Measurements from ENCODE around the gene FEV.

FEV gene

DNA sequence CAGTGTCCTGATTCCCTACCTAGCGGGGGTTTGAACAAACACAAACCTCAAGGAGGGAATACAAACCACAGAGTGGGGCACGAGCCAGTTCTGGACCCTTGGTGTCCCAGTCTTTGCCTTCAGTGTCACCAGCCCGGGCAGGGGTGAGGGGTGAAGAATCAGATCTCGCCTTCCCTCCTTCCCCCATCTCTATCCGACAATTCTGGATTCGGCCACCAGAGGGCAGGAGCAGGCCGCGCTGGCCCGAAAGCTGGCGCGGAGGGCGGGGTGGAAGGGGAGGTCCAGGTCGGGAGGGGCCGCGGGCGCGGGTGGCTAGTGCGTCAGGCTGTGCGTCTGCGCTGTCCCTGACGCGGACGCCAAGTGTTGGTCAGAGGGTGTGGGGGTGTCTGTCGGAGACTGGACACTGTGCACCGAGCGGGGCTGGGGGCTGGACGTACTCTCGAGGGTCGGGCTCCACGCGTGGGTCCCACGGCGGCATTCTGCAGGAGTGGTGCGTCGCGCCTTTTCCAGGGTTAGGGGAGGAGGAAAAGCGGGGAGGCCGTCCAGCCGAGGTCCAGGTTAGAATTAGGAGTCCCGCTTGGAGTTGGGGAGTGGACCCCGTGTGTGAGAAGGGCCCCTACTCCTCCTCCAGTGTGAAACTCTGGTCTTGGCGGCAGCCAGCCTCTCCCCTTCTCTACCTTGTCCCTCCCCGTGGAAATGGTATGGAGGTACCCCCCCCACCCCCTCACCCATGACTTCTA lies 11.2 kb upstream of the FEV start:
- in situ Hi-C loops (cut with MboI; ENCODE audit: low pct_unique_long_range_greater_than_20kb, low sequenced_read_pairs), result no loop called here
- peak; percentile 75 for DNase-seq

DNA sequence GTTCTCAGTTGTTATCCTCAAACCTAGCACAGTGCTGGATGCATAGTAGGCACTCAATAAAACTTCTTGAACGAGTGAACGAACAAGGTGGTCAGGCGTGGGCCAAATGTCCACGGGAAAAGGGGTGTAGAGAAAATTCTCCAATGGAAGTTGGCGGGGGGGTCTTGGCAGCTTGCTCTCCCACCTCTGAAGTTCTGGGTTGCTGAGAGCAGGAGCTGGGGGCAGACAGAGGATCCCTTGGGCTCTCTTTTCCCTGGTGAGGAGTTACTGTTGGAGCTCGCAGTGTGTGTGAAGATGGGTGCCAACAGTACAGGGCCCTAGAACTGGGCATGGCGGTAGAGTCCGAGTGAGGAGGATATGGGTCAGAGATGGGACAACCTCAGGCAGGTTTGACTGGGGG lies 10.6 kb upstream of the FEV start:
- no peak for DNase-seq
- in situ Hi-C loops (cut with MboI; ENCODE audit: low pct_unique_long_range_greater_than_20kb, low sequenced_read_pairs), result no loop called here

DNA sequence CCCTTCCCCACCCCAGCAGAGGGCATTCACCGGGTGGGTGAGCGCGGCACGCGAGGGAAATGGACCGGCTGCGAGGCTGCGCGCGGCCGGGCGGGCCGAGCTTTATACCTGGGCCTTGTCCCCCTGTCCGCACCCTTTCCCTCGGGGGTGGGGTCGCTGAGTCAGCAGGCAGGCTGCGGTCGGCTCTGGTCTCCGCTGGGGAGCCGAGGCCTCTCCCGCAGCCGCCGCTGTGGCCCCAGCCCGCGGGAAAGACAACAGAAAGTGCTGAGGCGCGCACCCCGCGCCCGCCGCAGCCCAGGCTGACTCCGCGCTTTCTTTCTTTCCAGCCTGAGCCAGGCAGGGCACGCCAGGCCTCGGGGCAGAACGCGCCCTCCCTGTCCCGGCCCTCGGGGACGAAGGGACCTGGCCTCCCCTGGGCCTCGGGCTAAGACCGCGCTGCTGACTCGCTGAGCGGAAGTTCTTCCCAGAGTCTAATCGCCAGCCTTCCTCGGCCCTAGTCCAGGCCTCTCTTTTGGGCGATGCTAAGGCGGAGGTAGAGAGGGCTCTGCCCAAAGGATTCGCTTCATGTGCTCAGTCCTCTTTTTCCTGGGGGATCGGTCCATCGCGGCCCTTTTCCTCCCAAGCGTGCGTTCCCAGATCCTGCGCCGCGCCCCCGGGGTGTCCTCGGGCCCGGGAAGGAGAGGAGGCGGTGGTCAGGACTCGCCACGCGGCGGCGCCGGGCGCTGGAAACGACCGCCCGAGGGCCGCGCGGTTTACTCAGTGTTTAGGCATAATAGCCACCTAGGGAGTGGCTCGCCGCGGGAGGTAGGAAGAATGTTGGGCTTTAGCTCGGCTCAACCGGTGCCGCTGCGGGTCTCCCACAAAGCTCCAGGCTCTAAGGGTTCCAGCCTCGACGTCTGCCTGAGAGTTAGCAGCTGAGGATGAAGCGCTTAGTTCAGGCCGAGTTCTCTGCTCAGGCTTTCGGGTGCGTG lies 8.6 kb upstream of the FEV start, which contains the start of gene CRYBA2:
CRYBA2 (minus strand) TSS at position 78 of the 971 bp plus-strand sequence. CDS start 246 bp downstream, outside the sequence.
- in situ Hi-C loops (cut with MboI; ENCODE audit: low pct_unique_long_range_greater_than_20kb, low sequenced_read_pairs), result no loop called here
- DNase-seq, result no peak

DNA sequence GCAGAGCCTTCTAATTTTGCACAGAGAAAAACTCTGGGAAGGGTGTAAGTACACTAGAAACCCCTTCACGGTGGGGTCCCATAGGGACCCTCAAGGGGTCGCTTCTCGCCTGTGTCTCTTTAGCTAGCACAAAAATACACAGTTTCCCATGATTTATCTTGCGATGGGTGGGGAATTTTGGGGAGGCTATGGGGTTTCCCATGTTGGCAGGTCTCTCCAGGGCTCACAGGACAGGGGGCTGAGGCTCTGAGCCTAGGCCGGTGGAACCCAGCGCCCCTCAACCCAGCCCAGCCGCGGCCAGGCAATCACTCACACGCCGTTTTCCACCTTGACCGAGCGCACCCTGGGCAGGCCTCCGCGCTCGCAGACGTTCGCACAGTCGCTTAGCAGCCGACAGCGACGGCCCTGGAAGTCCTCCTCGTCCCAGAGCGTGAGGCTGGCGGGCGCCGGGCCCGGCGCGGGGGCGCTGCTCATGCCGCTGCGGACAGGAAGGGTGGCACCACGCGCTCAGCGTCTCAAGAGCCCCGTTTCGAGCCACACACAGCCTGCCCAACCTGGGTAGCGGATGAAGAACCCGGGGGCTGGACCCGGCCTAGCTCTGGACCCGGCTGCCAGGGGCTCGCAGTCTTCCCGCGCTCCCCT lies 7.8 kb upstream of the FEV start:
- DNase-seq, result no peak
- in situ Hi-C loops (cut with MboI; ENCODE audit: low pct_unique_long_range_greater_than_20kb, low sequenced_read_pairs), result no loop called here

DNA sequence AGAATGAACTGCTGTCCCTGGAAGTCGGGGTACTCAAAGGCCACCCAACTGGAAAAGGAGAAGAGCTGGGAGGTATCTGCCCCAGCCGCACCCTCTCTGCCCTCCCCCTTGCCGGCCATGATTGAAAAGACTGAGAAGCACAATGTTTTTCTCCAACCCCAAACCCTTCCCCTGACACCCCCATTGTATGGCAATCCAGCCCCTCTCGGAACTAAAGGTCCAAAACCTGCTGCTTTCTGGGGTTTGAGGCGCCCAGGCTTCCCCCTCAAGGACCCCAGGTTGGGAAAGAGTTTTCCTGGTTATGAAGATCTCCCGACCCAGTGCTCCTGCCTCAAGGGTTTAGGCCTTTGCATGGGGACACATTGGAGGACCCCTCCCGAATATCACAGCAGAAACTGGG lies 7.2 kb upstream of the FEV start:
- in situ Hi-C loops (cut with MboI; ENCODE audit: low pct_unique_long_range_greater_than_20kb, low sequenced_read_pairs), result no loop called here
- DNase-seq, result no peak

DNA sequence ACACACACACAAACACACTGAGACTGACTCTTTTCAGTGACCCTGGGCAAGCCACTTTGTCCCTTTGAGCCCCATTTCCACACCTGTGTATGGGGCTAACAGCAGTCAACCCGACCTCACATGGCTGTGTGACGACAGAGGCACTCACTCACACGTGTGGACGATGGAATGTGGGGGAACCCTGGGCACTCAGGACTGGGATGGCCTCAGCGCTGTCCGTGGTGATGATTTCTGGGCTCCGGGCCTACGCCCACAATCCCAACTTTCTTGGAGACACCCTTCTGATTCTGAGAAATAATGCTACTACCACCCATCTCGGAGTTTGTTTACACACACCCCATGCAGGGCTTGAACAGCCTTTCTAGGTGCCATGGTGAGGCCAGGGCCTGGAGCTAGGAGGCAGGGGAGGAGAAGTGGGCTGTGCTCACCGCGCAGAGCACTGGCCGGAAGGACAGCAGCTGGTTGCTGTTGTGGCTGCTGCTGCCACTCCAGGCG lies 6.7 kb upstream of the FEV start:
- DNase-seq, result no peak

DNA sequence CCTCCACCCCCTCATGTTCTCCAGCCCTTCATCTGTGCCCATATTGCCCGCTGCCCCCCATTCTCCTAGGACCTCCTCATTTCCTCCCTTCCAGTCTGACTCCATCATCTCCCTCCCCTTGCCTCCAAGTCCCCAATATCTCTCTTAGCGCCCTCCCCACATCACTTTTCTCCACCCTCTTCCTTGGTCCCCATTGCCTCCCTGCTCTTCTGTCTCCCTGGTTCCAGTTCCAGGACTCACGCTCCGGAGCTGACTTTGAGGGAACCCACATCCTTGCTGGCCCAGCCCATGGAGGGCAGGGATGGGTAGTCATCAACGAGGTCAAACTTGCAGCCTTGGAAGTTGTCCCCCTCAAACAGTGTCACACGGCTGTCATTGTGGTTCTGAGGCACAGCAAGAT lies 5.6 kb upstream of the FEV start:
- no peak for DNase-seq
- in situ Hi-C loops (cut with MboI; ENCODE audit: low pct_unique_long_range_greater_than_20kb, low sequenced_read_pairs), result no loop called here

More for the DNA sequence above, 6.7 kb upstream of the FEV start:
- in situ Hi-C loops (cut with MboI; ENCODE audit: low pct_unique_long_range_greater_than_20kb, low sequenced_read_pairs), result no loop called here

DNA sequence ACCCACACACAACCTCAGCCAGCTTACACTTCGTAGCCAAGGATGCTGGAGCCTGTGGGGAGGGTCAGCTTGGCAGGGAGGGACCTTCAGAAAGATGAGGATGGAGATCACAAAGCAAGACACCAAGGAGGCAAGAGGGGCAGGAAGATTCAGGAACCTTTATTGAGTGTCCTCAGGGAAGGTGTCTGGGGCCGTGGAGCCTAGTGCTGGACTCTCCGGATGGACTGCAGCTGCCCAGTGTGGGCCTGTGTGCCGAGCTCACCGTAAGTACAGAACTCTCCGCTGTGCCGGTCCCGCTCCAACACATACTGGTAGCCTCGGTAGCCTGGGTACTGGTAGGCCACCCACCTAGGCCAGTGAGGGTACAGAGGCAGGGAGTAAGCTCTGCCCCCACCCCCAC lies 5.1 kb upstream of the FEV start:
- in situ Hi-C loops (cut with MboI; ENCODE audit: low pct_unique_long_range_greater_than_20kb, low sequenced_read_pairs), result no loop called here
- no peak for DNase-seq

DNA sequence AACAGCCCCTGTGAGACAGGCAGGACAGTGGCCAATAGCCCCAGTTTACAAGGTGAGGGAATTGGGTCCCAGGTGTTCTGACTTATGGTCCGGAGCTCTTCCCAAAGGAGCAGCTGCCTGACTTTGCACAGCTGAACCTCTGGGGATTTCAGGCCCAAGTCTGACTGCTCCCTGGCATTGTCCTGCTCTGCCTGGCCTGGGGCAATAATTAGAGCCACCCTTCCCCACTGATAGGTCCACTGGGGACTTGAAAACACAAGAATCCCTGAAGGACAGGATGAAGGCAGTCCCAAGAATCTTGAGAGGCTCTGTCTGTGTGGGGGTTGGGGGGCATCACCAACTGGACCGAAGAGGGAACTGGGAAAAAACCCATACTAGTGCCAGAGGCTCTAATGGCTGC lies 3.7 kb upstream of the FEV start:
- DNase-seq, result no peak
- in situ Hi-C loops (cut with MboI; ENCODE audit: low pct_unique_long_range_greater_than_20kb, low sequenced_read_pairs), result no loop called here

DNA sequence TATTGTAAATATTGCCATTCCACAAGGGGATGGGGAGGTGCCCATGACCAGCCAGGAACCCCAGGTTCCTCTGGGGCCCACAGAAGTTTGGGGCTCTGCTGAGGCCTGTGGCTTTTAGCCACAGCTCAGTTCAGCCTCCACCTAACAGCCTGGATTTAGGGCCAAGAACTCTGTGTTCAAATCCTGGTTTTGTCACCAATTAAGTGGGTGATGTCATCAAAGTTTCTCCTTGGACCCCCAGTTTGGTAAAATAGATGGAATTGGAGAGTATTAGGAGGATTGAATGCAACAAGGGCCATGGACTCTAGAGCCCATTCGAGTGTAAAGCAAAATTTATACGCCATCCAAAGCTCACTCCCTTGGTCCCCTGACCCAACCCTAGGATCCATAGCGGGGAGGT lies 3.2 kb upstream of the FEV start:
- in situ Hi-C loops (cut with MboI; ENCODE audit: low pct_unique_long_range_greater_than_20kb, low sequenced_read_pairs), result no loop called here
- DNase-seq, result no peak

DNA sequence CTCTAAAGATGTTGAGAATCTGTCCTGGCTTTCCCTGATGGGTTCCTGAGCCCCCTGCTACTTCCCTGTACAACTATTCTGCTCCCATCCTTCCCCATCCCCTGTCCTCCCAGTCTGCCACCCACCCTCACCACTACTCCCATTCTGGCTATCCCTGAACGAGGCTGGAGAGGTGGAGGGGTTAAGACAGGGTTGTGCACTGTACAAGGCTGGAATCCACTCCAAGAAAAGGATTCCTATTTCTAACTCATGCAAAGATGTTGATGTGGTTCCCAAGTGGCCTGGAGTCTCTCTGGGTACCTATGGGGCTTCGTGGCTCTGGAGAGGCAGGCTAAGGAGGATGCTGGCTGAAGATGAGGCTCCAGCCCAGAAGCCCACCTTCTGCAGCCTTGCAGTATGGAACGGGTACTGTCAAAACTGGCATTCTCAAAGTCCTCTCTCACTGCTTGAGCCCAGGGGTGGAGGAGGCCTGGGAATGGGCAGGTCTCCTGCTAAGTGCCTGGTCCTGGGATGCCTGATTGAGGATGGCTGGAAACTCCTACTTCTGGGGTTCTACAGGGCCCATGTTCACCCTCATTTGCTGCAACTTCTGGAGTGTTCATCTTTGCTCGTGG lies 1.3 kb upstream of the FEV start:
- no peak for DNase-seq
- in situ Hi-C loops (cut with MboI; ENCODE audit: low pct_unique_long_range_greater_than_20kb, low sequenced_read_pairs), result no loop called here

DNA sequence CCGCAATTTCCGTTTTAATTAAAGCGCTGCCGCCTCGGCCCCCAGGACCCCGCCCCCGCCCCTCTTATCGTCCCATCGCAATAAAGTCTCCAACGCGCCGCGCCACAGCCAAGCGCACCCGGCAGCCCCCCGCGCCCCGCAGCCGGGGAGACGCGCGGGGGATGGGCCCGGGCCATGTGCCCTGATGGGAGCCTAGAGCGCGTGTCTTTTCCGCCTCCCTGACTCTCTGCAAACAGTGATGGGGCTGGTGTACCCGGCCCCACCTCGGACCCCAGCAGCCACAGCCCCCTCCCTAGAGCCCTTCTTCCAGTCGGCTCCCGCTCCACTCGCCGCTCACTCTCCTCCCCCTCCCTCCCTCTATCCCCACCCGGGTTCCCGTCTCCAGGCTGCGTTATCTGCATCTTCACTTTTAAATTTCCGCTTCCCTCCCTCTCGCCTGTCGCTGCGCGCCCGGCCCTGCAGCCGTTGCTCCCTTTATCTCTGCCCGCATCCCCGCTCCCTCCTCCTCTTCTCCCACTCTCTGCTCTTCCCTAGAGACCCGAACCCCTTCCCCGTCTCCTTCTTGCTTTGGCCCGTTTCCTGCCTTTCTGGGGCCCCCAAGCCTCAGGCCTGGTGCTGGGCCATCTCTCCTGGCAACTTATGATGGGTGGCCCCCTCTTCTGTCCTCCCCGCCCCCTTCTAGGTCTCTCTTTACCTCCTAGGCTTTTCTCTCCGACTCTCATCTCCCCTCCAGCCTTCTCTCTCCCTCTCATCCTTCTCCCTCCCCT lies 524 bp upstream of the FEV start:
- no peak for DNase-seq
- in situ Hi-C loops (cut with MboI; ENCODE audit: low pct_unique_long_range_greater_than_20kb, low sequenced_read_pairs), result no loop called here

DNA sequence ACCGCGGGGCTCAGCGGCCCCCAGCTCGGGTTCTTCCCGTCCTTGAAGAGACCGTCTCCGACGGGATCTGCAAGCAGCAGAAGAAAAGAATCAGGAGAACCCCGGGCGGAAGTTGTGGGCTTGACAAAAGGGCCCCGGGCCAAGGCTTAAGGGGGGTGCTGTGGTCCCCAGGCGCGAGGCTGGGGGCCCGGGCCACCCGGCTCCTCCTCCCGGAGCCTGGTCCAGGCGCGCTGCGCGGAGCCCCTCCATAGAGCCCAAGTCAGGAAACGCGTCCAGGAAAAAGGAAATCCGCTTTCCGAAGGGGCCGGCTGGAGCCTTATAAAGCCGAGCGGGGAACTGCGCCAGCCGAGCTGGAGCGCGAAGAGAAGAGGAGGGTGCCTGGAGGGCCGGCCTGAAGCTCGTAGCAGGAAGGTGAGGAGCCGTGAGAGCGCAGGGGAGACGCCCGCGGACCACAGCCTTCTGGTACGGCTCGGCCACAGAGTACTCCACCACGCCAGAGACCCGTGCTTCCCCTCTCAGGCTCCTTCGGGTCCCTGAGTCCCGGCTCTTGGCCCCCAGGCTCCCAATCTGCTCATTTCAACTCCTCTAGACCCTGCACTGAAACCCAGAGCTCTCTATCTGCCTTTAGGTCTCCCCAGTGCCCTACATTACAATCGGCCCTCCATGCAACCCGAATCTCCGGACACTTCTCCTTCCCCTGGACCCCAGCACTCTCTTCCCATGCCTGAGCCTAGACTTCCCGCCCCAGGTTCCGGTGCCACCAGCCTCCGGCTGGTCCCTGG lies 554 bp downstream of the FEV start:
- in situ Hi-C loops (cut with MboI; ENCODE audit: low pct_unique_long_range_greater_than_20kb, low sequenced_read_pairs), result no loop called here
- peak; percentile 34 for DNase-seq

DNA sequence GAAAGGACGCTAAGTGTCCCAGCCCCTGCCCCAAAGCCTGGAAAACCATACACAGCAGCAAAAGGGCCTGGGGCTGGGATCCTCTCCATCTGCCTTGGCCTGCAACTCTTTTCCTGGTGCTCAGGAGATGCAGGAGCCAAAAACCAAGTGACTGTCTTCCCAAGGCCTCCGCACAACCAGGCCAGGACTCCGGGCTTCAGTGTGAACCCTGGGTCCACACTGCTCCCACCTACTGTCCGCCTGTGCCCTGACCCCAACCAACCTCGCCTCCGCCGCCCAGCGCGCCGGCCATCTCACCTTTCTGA lies 1.1 kb downstream of the FEV start:
- in situ Hi-C loops (cut with MboI; ENCODE audit: low pct_unique_long_range_greater_than_20kb, low sequenced_read_pairs), result no loop called here
- no peak for DNase-seq

DNA sequence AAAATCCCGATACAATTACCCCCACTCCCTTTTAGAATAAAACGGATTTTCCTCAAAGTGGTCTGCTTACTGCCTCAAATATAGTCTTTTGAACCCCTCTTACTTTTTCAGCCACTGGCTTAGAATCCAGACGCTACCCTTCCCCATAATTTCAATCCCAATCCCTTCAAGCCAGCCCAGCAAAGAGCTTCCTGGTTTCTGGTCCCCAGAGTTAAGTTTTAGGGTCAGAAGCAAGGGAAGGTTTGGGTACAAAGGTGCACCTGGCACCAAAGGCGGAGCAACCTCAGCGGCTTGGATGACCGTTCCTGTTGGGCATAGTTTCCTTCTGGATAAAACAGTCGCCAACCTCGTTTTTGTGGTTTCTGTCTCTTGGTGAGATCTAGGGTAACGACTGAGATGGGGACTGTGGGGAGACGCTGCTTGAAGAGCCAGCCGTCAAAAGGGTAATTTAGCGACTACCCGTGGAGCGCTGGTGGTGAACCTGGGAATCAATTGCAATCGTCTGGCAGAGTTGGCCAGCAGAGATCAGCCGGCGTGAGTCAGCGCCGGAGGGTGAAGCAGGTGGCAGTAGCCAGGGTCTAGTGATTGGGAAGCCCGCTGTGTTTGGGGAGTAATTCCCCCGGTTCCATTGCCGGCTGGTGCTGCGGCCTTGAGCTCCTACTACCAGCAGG lies 1.6 kb downstream of the FEV start:
- in situ Hi-C loops (cut with MboI; ENCODE audit: low pct_unique_long_range_greater_than_20kb, low sequenced_read_pairs), result no loop called here

DNA sequence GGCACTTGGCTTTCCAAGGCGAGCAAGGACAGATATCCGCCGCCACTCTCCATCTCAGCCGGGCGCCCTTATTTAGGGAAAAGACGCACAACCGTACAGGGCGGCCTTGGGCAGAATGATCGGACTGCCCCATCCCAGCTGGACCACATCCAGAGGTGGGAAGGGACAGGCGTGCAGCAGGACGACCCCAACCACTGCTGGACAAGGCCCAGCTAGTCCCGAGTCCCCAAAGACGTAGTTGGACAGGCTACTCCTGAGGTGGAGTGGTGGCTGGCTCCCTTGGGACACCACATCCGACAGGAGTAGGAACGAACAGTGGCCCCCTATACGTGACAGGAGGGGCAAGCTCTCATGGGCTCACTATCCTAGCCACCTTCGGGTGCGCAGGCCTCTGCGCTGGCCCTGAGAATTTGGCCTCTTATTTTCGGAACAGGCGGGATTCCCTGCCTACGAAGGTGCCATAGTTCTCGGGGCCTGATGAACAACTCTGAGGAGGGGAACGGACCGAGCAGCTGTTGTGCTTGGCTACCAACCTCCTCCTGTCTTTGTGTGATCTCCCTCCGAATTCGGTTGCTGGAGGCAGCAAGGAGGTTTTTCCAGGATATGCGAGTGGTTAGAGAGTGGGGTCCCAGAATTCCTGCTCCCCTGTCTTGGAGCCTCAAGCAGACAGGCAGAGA lies 2.3 kb downstream of the FEV start:
- DNase-seq, result no peak
- in situ Hi-C loops (cut with MboI; ENCODE audit: low pct_unique_long_range_greater_than_20kb, low sequenced_read_pairs), result no loop called here

More for the DNA sequence above, 1.6 kb downstream of the FEV start:
- DNase-seq, result no peak

Data from KBM-7 (cell line).